Parietal lobe (tissue), 2 donors: ENCODE results near the gene ITFG1. TPM values are rescaled to one million over a fixed set of nuclear protein-coding genes. Genes with fewer than 3 reads are reported as not detected.

ENCODE experiments used
- small RNA-seq: library from RNA; depleted of rRNA; stranded (forward); fragments of <200 nt; gene quantifications from one replicate; pipeline ENCODE3, GENCODE V24; 2014; ENCODE audit warnings: low replicate concordance
- total RNA-seq: library from RNA; depleted of rRNA; stranded (reverse); fragments of >200 nt; gene quantifications from one replicate; pipeline ENCODE4 v1.2.3, GENCODE V29; 2014

ITFG1 gene
- 165 TPM for total RNA-seq

DNA sequence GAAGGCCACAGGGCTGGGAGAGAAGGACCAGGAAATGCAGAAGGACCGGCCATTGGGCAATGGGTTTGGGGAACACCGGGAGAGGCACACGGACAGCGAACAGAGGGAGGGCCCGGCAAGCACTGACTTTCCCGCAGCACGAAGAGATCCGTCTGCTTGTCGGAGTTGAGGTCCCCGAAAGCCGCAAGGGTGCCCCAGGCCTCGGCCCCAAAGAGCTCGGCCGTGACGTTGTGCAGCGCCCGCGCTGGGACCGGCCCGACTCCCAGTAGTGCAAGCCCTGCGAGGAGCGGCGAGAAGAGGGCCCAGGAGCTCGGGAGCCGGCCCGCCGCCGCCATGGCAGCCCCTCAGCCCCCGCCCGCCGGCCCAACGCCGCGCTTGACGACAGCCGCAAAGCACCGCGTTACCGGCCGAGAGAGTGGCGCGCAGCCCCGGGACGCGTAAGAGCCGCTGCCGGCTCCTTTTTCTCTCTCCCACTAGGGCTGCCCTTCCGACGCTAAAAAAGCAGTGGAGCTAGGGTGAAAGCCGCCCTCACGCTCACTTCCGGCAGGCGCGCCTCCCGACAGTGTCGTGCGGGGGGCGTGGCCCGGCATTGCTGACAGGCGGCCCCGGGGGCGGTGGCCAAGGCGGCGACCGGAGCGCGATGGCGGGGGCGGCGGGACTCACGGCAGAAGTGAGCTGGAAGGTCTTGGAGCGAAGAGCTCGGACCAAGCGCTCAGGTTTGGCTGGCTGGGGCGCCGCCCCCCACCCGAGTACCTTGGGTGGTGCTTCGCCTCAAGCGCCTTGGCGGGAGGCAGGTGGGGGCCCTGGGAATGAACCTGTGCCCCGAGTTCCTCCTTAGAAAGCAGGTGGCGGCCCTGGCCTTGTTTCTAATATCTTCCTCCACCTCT is at the start of gene ITFG1, which contains the start of gene PHKB:
ITFG1 (minus strand) TSS at position 353 of the 887 bp plus-strand sequence; CDS start at position 335, 18 bp downstream.
PHKB (plus strand) TSS at position 621 of the 887 bp plus-strand sequence; CDS start at position 641, 20 bp downstream.

DNA sequence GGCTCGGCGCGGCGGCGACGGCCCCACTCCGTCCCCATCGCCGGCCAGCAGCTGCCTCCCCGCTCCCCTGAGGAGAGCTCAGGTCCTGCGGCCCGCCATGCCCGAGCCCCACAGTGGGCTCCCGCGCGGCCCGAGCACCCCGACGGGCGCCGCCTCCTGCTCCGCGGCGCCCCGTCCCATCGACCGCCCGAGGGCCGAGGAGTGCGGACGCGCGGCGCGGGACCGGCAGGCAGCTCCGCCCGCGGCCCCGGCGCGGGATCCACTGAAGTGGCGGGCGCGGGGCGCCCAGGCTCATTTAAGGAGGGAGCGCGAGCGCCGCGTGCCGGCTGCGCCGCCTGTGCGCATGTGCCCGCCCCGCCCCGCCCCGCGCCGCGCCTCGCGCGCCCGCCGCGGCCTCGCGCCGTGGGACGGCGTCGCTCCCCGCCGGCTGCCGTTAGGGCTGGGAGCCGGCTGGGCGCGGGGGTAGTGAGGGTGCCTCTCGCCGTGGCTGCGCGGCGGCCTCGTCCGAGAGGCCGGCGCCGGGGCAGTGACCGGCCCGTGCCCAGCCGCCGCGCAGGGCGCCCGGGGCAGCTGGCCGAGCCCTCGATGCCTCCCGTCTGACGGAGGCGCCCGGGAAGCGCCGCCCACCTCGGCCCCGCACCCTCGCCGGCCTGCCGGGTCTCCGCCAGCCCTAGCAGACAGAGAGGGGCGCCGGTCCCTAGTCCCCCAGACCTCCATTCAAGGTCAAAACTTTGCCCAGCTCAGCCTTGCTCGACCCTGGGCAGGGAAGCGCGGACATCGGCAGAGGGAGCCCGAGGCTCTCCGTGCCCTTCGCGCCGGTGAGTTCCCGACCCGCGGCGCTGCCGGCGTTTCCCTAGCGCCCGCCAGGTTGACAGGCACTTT is 316.9 kb downstream of the ITFG1 start, which contains the start of gene NETO2:
NETO2 (minus strand) TSS at position 269 of the 882 bp plus-strand sequence. CDS start 333 bp downstream, outside the sequence.

Small RNA genes lying within 50 kb of the gene (small RNA-seq; reads per million reads assigned to genes)
- gene RF00019 = not detected
- gene RNA5SP425 = not detected

Other genes with a start within 250 kb of the ITFG1 start
- gene PHKB, start 268 bp upstream of the ITFG1 start, total RNA-seq = 248 TPM